Measurements from ENCODE around the gene MPDU1. TPM values are rescaled to one million over a fixed set of nuclear protein-coding genes. Genes with fewer than 3 reads are reported as not detected.

Gene MPDU1
- total and polyA plus RNA-seq, 12 donors: 20.1 to 64.9 (median 26.5) TPM

DNA sequence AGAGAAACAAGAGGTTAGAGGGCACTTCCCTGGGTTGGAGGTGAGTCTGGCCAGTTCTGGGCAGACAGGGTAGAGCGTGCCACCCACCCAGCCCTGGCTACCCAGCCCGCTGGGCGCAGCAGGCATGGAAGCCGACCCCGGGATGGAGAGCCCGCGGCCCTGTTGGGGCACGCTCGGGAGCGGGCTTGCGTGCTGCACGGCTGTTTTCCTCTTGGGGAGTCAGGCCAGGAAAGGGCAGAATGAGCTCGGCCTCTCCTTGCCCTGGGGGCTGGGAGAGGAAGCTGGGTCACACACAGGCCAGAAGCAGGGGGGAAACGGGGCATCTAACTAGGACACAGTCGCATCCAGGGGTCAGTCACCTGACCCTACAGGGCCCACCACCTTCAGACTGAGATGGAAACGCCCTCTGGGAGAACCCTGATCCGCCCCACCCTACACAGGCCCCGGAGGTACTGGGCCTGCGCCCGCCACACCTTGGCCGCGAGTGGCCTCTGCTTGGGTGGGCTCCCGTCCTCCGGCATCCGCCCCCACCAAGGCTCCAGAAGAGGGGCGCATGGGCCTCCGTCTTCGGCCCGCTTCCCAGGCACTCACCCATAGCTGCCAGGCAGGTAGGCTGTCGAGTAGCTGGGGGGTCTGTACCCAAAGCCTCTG is 5.0 kb downstream of the MPDU1 start:
- Histone ChIP-seq H3K27ac (peak overlapping the region in 9 of 10 donors; percentile 8 to 68 (median 57)), H3K4me1 (peaks cover 8 to 49% (median 35%) of the 10 kb centered on the region in 9 donors), H3K4me3 (peak overlapping the region in 9 of 10 donors; percentile 27 to 58 (median 49)), H3K9me3 (no peaks in the 10 kb centered on the region), H3K36me3 (peaks cover 4 to 74% (median 24%) of the 10 kb centered on the region in 9 donors), H3K27me3 (no peaks in the 10 kb centered on the region)
- intact Hi-C loops (cut with DNase I): loop anchor here in 4 of 10 donors (1.0 to 10.0 kb wide), 4 partner anchors 74 to 154 kb away; partner anchors contain the start of genes FGF11 (in 2 of the 4) and TMEM102 (in 2 of the 4)
- TF ChIP-seq, protein P1, sequence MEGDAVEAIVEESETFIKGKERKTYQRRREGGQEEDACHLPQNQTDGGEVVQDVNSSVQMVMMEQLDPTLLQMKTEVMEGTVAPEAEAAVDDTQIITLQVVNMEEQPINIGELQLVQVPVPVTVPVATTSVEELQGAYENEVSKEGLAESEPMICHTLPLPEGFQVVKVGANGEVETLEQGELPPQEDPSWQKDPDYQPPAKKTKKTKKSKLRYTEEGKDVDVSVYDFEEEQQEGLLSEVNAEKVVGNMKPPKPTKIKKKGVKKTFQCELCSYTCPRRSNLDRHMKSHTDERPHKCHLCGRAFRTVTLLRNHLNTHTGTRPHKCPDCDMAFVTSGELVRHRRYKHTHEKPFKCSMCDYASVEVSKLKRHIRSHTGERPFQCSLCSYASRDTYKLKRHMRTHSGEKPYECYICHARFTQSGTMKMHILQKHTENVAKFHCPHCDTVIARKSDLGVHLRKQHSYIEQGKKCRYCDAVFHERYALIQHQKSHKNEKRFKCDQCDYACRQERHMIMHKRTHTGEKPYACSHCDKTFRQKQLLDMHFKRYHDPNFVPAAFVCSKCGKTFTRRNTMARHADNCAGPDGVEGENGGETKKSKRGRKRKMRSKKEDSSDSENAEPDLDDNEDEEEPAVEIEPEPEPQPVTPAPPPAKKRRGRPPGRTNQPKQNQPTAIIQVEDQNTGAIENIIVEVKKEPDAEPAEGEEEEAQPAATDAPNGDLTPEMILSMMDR (IDR thresholded peaks at IDR 0.05): no peak
- DNase-seq: no peak
- ATAC-seq: peak in 3 of 8 donors; percentile 0 to 22 (median 2)
- WGBS, 2 donors: 64 to 65% methylated on average over 30 of the region's 30 CpGs

- intact Hi-C loops (cut with DNase I): loop anchor here in 4 of 10 donors (1.0 to 10.0 kb wide), 4 partner anchors 75 to 155 kb away; partner anchors contain the start of genes FGF11 (in 2 of the 4) and TMEM102 (in 2 of the 4)
- Histone ChIP-seq H3K9me3 (no peaks in the 10 kb centered on the region), H3K27me3 (no peaks in the 10 kb centered on the region), H3K36me3 (peaks cover 4 to 81% (median 31%) of the 10 kb centered on the region in 9 donors), H3K4me3 (peak overlapping the region in 9 of 10 donors; percentile 27 to 58 (median 49)), H3K4me1 (peaks cover 8 to 47% (median 33%) of the 10 kb centered on the region in 9 donors), H3K27ac (peak overlapping the region in 9 of 10 donors; percentile 8 to 68 (median 57))
- WGBS, 2 donors: 14 to 17% methylated on average over 53 to 56 of the region's 56 CpGs
- ATAC-seq: peak; percentile 79 to 88 (median 84)
- TF ChIP-seq, protein P1 (IDR thresholded peaks at IDR 0.05): peak; percentile 63 to 96 (median 91)
- peak; percentile 80 to 85 for DNase-seq
Measured at GRCh38 chr17:7589204-7589868, 5.7 kb downstream of the MPDU1 start.

DNA sequence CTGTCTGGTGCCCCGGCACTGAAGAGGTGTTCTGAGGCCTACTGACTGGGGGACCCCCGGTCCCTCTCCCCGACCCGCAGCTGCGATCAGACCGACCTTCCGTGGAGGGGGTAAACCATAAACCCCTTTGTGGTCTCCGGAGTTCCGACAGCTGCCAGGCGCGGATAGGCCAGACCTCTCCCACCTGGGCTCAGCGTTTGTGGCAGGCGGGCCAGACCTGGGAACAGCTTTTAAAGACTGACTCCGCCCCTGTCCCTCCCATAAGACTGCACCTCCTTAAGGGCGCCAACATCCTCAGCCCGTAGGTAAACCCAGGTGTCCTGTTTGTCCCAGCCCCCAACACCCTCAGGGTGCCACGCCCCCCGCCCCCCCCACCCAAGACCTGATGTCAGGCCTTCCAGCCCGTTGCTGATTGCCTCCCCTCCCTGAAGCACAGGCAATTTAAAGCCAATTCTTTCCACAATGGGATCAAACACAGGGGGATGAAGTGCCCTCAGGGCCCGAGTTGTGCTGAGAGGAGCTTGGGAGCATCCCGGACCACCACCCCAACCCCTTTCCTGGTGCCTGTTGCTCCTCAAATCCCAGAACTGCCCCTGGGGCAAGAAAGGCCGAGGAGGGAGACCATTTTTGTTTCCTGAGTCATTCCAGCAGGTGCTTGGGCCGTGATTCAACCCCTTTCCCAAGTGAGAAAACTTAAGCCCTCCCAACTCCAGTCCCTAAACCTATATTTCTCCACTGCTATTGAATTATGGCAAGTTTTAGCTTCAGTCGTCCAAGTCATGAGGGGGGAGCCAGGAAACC is 6.4 kb downstream of the MPDU1 start, which contains the start of gene SOX15:
TSS of gene SOX15 (minus strand) at position 204 of the 801 bp plus-strand sequence. CDS start 418 bp downstream, outside the sequence.
- peak in 4 of 8 donors; percentile 2 to 4 (median 3) for ATAC-seq
- peaks cover 4 to 88% (median 39%) of the 10 kb centered on the region in 9 donors for H3K36me3 ChIP-seq
- peak within 1 kb of the TSS in 9 of 10 donors; percentile 27 to 58 (median 49) for H3K4me3 ChIP-seq
- H3K27me3 ChIP-seq: no peaks in the 10 kb centered on the region
- no peak for DNase-seq
- H3K27ac ChIP-seq: peak within 1 kb of the TSS in 9 of 10 donors; percentile 8 to 68 (median 57)
- no peaks in the 10 kb centered on the region for H3K9me3 ChIP-seq
- WGBS, 2 donors: 66 to 69% methylated on average over 24 of the region's 24 CpGs
- TF ChIP-seq, protein P1 (IDR thresholded peaks at IDR 0.05): no peak
- H3K4me1 ChIP-seq: peaks cover 8 to 40% (median 26%) of the 10 kb centered on the region in 9 donors
- intact Hi-C loops (cut with DNase I): loop anchor here in 6 of 10 donors (1.0 to 10.0 kb wide), 6 partner anchors 15 to 155 kb away; partner anchors contain the start of genes FGF11 (in 2 of the 6) and TMEM102 (in 2 of the 6)

All from heart right ventricle (tissue), 16 donors.